Spinal cord (tissue), 10 donors: ENCODE results near the gene MYO18B. TPM values are rescaled to one million over a fixed set of nuclear protein-coding genes. Genes with fewer than 3 reads are reported as not detected.
"Not testable (repeated sequence)": the region's sequence is repeated elsewhere in the genome, so short reads cannot be mapped to it uniquely, and the experiment has no call there.

ENCODE experiments used
- DNase-seq, 6 donors: peaks; one replicate each; pipeline versions ENCODE4 v3.0.0 to v3.0.0-alpha.2; 2013 to 2015; ENCODE audit warnings: low spot score in 6 of 6, low read depth in 4 of 6
- H3K27ac ChIP-seq: one replicate; pipeline ENCODE4 v1.5.1; 2013; ENCODE audit warnings: low read depth, low read length, control low read depth
- H3K27me3 ChIP-seq: one replicate; pipeline ENCODE4 v1.6.1; 2013; ENCODE audit warnings: low read length; ENCODE audit not compliant: control insufficient read depth, insufficient read depth
- H3K36me3 ChIP-seq: one replicate; pipeline ENCODE4 v1.6.1; 2013; ENCODE audit warnings: low read length; ENCODE audit not compliant: control insufficient read depth, insufficient read depth
- H3K4me1 ChIP-seq: one replicate; pipeline ENCODE4 v1.6.1; 2013; ENCODE audit warnings: low read length; ENCODE audit not compliant: control insufficient read depth, insufficient read depth
- H3K4me3 ChIP-seq: one replicate; pipeline ENCODE4 v1.5.1; 2013; ENCODE audit warnings: low read depth, low read length, control low read depth
- H3K9me3 ChIP-seq: one replicate; pipeline ENCODE4 v1.6.1; 2013; ENCODE audit warnings: low read length; ENCODE audit not compliant: control insufficient read depth, insufficient read depth
- WGBS: methylation state at CpG from one replicate; pipeline ENCODE4 v1.1.5; 2013; ENCODE audit warnings: missing lambda C conversion rate; ENCODE audit not compliant: insufficient coverage; 5-methylcytosine and 5-hydroxymethylcytosine counted together
- polyA plus RNA-seq, 2 donors: library from polyadenylated mRNA; unstranded; fragments of 120-200 nt; gene quantifications; one replicate each; pipeline ENCODE4 v1.2.1, GENCODE V29; 2013; ENCODE audit not compliant: insufficient read length in 2 of 2
- total RNA-seq, 2 donors: library from RNA; depleted of rRNA in 1 of 2; stranded (reverse); fragments of 120-200 nt in 1 of 2; fragments of >200 nt in 1 of 2; gene quantifications; one replicate each; pipeline versions ENCODE4 v1.2.3 to v1.2.4, GENCODE V29; 2013 to 2014
- donor health status: healthy.

The MYO18B gene
- total and polyA plus RNA-seq, 4 donors = 0.33 to 0.99 (median 0.74) TPM

DNA sequence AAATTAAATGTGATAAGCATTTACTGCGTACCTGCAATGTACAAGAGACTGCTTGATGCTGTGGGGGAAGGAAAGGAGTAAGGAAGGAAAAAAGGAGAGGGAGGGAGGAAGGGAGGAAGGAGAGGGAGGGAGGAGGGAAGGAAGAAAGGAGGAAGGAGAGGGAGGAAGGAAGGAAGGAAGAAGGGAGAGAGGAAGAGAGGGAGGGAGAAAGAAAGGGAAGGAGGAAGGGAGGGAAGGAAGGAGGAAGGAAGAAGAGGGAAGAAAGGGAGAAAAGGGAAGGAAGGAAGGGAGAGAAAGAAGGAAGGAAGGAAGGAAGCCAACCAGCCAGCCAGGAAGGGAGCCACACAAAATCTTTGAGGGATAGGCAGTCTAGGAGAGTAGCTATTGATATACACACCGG, 44.0 kb upstream of the MYO18B start:
- no peaks in the 10 kb centered on the region for H3K27me3 ChIP-seq

DNA sequence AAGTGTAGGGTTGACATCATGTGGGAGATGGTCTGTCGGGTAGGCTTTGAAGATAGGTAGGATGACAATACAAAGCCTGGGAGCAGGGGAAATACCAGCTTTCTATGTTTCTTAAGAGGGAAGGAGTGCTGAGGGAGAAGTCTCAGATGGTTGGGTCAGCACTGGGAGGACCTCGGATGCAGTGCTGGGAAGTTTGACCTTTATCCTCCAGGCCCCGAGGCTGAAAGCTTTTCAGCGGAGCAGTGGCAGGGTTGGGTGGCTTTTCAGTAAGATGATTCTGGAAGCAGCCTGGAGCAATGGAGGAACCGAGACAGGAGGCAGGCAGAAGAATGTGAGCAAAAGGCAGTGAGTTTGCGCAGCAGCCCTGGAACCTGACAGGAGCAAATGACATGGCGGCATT, 43.5 kb upstream of the MYO18B start:
- WGBS = 86% methylated on average over 7 of the region's 7 CpGs
- peaks cover 23% of the 10 kb centered on the region for H3K4me1 ChIP-seq
- no peak overlapping the region for H3K27ac ChIP-seq
- H3K4me3 ChIP-seq = no peak overlapping the region
- no peaks in the 10 kb centered on the region for H3K9me3 ChIP-seq
- DNase-seq = no peak
- H3K36me3 ChIP-seq = peaks cover 10% of the 10 kb centered on the region
- no peaks in the 10 kb centered on the region for H3K27me3 ChIP-seq

More for the DNA sequence above, 44.0 kb upstream of the MYO18B start:
- no peak for DNase-seq
- no peak overlapping the region for H3K4me3 ChIP-seq
- peaks cover 23% of the 10 kb centered on the region for H3K4me1 ChIP-seq
- no peaks in the 10 kb centered on the region for H3K9me3 ChIP-seq
- no peak overlapping the region for H3K27ac ChIP-seq
- 71% methylated on average over 2 of the region's 2 CpGs for WGBS
- H3K36me3 ChIP-seq = peaks cover 10% of the 10 kb centered on the region

DNA sequence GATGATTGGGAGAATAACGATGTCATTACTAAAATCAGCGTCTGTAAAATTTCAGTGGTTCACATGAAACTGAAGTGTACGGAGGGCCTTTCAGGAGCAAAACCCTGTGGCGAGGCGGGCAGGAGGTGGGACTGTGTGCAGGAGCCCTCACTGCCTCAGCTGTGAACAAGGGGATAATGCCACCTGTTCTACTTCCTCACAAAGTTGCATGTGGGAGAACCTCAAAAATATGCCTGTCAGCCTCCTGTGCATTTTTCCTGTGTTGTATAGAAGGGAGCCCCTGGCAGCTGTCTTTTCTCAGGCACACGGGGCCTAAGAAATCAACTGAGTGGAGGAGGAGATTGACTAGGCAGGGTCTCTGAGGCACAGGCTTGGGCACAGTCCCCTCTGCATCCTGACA, 43.0 kb upstream of the MYO18B start:
- Histone ChIP-seq H3K36me3 (peaks cover 10% of the 10 kb centered on the region), H3K9me3 (no peaks in the 10 kb centered on the region), H3K27me3 (no peaks in the 10 kb centered on the region), H3K27ac (no peak overlapping the region), H3K4me1 (peaks cover 23% of the 10 kb centered on the region), H3K4me3 (no peak overlapping the region)
- no peak for DNase-seq
- 98% methylated on average over 6 of the region's 6 CpGs for WGBS

DNA sequence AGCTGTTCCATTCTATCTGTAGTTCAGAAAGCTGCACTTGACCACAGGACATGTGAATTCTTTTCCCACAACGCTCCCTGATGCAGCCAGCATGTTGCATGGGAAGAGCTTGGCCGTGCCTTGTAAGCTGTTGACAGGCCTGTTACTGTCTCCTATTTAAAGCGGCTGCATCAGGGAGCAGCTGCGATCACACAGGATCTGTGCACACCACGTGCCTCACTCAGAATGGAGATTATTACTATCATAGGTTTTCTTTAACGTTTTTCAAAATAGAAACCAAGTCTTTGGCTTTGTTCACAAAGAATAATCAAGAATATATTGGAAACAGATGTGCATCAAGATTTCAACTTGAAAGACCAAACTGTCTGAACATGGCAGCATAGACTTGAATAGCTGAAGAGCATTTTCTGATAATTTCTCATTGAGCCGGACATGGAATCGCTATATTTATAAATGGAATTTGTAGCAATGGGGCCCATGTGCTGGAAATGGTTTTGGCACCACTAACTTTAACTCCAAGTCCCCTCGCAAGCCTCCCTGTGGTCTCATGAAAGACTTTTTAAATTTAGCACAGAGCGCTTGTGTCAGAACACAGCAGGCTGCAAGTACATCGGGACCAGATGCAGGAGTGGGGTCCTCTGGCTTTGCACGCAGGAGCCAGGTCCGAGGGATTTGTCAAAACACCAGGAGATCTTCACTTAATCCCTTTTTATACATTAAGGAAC, 40.8 kb upstream of the MYO18B start:
- Histone ChIP-seq H3K27me3 (no peaks in the 10 kb centered on the region), H3K4me3 (no peak overlapping the region), H3K4me1 (peaks cover 21% of the 10 kb centered on the region), H3K27ac (peak overlapping the region; percentile 40), H3K9me3 (no peaks in the 10 kb centered on the region), H3K36me3 (peaks cover 7% of the 10 kb centered on the region)
- whole genome bisulfite sequencing = 57% methylated on average over 6 of the region's 13 CpGs
- peak in 5 of 6 donors; percentile 33 to 86 (median 39) for DNase-seq

DNA sequence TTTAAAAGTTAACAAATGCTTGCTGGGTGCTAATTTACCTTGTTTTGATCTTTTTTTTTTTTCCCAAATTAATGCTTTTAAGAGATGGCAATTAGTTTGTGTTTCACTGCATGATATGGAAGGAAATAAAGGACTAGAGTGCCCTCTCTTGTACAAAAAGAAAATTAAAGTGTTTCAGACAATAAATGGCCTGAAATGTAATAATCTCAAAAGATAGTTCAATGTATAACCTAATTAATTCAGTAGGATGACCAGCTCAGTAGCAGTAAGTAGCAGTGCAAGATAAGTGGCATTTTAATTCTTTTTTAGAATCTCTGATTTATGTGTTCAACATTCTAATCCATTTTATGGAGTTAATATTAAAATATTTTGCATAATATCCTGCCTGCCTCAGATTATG, 39.9 kb upstream of the MYO18B start:
- Histone ChIP-seq H3K27me3 (no peaks in the 10 kb centered on the region), H3K4me1 (peaks cover 21% of the 10 kb centered on the region), H3K36me3 (peaks cover 7% of the 10 kb centered on the region), H3K9me3 (no peaks in the 10 kb centered on the region), H3K4me3 (no peak overlapping the region), H3K27ac (no peak overlapping the region)
- DNase-seq = peak in 4 of 6 donors; percentile 7 to 86 (median 44)

GRCh38 chr22:25702571-25703167, 39.3 kb upstream of the MYO18B start:
- 80% methylated on average over 1 of the region's 7 CpGs for WGBS
- DNase-seq = no peak
- H3K4me1 ChIP-seq = peaks cover 21% of the 10 kb centered on the region
- no peak overlapping the region for H3K27ac ChIP-seq
- H3K9me3 ChIP-seq = no peaks in the 10 kb centered on the region
- peaks cover 9% of the 10 kb centered on the region for H3K36me3 ChIP-seq
- H3K4me3 ChIP-seq = no peak overlapping the region
- H3K27me3 ChIP-seq = no peaks in the 10 kb centered on the region

DNA sequence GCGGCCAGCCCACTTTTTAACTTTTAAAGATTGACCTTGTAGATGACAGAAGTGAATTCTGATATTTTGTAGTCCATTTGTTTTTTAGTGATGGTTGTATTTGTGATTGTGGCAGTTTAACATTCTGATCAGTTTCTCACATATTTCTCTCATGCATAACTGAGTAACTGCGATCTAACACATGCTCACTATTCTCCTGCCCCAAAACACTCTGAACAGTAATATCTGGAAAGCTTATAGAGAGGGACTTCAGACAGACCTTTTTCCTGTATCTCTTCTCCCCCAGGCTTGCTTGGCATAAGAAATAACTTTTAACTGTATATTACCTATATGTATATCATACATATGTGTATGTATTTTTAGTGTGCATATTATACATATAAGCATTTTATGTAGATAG, 37.3 kb upstream of the MYO18B start:
- peaks cover 10% of the 10 kb centered on the region for H3K4me1 ChIP-seq
- H3K36me3 ChIP-seq = peaks cover 11% of the 10 kb centered on the region
- no peak for DNase-seq
- H3K9me3 ChIP-seq = no peaks in the 10 kb centered on the region
- no peaks in the 10 kb centered on the region for H3K27me3 ChIP-seq
- WGBS = no CpG with 5 or more reads among the region's 2 CpGs
- H3K27ac ChIP-seq = no peak overlapping the region
- no peak overlapping the region for H3K4me3 ChIP-seq

DNA sequence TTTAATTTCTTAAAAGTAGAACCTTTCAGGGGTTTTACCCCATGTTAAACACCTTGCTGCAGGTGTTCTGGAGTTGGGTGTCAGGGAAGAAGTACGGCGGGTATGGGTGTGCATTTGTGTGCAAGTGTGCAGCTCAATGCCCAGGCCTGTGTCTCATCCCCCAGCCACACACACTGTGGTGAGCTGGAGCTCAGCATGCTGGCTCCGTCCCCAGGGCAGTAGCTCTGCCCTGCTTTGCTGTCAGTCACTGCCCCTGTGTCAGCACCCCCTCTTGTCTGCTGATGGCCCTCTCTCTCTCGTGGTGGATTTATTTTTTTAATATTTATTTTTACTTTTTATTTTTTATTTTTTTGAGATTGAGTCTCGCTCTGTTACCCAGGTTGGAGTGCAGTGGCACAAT, 35.8 kb upstream of the MYO18B start:
- H3K36me3 ChIP-seq = peaks cover 11% of the 10 kb centered on the region
- no peak for DNase-seq
- H3K4me3 ChIP-seq = no peak overlapping the region
- H3K9me3 ChIP-seq = no peaks in the 10 kb centered on the region
- no CpG with 5 or more reads among the region's 5 CpGs for WGBS
- peaks cover 4% of the 10 kb centered on the region for H3K4me1 ChIP-seq
- H3K27ac ChIP-seq = no peak overlapping the region
- H3K27me3 ChIP-seq = no peaks in the 10 kb centered on the region

DNA sequence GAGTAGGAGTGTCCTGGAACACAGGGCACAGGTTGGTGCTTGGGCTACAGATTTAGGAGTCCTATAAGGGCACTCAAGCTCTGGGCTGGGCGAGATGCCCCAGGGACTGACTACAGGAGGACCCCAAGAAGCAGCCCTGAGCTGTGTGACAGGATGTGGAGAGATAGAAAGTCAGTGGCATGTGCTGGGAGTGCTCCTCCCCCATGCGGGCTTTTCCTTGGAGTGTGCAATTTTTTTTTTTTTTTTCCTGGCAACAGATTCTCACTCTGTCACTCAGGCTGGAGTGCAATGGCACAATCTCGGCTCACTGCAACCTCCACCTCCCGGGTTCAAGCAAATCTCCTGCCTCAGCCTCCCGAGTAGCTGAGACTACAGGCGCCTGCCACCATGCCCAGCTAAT, 33.6 kb upstream of the MYO18B start:
- DNase-seq, H3K4me3 ChIP-seq, H3K4me1 ChIP-seq, H3K27ac ChIP-seq, H3K9me3 ChIP-seq, H3K27me3 ChIP-seq: not testable (repeated sequence)
- peaks cover 18% of the 10 kb centered on the region for H3K36me3 ChIP-seq
- WGBS = 94% methylated on average over 5 of the region's 6 CpGs

DNA sequence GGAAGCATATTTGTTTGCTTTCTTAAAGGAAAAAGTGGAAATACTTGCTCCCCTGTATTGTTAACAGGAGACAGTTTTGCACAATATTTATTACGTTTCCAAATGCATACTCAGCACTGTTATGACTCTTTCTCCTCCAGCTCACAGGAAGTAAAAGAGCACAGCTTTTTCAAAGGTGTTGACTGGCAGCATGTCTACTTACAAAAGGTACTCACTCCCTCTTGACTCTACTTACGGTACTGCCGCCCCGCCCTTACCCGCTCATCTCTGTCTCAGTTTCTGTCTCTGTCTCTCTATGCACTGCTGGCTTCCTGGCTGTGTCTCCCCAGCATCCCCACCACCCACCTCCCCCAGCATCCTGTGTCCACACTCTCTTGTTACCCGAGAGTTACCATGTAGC, 32.2 kb upstream of the MYO18B start:
- peaks cover 15% of the 10 kb centered on the region for H3K36me3 ChIP-seq

More for the DNA sequence above, 32.2 kb upstream of the MYO18B start:
- 87% methylated on average over 5 of the region's 6 CpGs for WGBS
- H3K27ac ChIP-seq = no peak overlapping the region
- H3K4me1 ChIP-seq = no peaks in the 10 kb centered on the region
- no peaks in the 10 kb centered on the region for H3K27me3 ChIP-seq
- DNase-seq = no peak
- H3K9me3 ChIP-seq = no peaks in the 10 kb centered on the region
- H3K4me3 ChIP-seq = no peak overlapping the region
